ENCODE measurements around the gene KIF5C.

Gene KIF5C

DNA sequence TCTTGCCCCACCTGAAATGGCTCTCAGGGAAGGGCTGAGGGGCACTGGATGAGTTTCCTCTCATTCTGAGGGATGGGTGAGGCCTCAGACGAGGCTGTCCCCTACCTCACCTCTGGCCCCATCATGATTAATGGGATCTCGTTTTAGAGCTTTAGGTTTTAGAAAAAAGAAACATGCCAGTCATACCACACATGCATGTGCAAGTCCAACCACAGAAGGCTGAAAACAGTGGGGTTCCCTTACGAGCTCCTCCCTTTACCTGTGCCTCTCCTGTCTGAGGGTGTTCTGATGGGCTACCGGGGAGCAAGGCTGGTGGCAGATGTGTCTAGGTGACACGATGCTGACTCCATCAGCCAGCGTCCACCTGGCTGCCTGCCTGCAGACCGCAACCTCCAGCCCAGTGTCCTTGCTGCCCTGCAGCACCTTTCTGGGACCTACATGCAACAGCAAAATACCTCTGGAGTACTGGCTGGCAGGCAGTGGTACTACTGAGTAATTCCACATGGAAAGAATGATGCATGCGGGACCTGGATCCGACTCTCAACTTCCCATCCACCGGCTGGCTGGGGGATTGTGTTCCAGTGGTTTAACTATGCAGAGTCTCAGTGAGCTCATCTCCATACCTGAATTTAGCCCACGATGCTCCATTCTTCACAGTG lies 154.4 kb downstream of the KIF5C start:
- TF ChIP-seq ZNF221 (tag by site-specific recombination; IDR thresholded peaks at IDR 0.05; ENCODE audit: borderline replicate concordance) (no peak), ZNF837 (tag by site-specific recombination; IDR thresholded peaks at IDR 0.05) (no peak), ZNF155 (tag by site-specific recombination; IDR thresholded peaks at IDR 0.05) (no peak), ZIC2 (tag by site-specific recombination; IDR thresholded peaks at IDR 0.05) (no peak), GFI1B (tag by site-specific recombination; IDR thresholded peaks at IDR 0.05) (no peak), ZSCAN16 (tag by site-specific recombination; IDR thresholded peaks at IDR 0.05) (no peak), WT1 (tag by site-specific recombination; IDR thresholded peaks at IDR 0.05) (no peak), ZNF239 (tag by site-specific recombination; IDR thresholded peaks at IDR 0.05) (no peak), ZNF558 (tag by site-specific recombination; IDR thresholded peaks at IDR 0.05) (no peak), ZNF777 (tag by site-specific recombination; IDR thresholded peaks at IDR 0.05; ENCODE audit: borderline replicate concordance) (no peak), ZNF184 (tag by site-specific recombination; IDR thresholded peaks at IDR 0.05) (no peak), ZNF544 (tag by site-specific recombination; IDR thresholded peaks at IDR 0.05) (no peak), GLIS1 (tag by site-specific recombination; IDR thresholded peaks at IDR 0.05) (no peak)
- TF ChIP-seq, protein P1, sequence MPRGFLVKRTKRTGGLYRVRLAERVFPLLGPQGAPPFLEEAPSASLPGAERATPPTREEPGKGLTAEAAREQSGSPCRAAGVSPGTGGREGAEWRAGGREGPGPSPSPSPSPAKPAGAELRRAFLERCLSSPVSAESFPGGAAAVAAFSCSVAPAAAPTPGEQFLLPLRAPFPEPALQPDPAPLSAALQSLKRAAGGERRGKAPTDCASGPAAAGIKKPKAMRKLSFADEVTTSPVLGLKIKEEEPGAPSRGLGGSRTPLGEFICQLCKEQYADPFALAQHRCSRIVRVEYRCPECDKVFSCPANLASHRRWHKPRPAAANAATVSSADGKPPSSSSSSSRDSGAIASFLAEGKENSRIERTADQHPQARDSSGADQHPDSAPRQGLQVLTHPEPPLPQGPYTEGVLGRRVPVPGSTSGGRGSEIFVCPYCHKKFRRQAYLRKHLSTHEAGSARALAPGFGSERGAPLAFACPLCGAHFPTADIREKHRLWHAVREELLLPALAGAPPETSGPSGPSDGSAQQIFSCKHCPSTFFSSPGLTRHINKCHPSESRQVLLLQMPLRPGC (tag by site-specific recombination; IDR thresholded peaks at IDR 0.05): no peak
- TF ChIP-seq, protein P2, sequence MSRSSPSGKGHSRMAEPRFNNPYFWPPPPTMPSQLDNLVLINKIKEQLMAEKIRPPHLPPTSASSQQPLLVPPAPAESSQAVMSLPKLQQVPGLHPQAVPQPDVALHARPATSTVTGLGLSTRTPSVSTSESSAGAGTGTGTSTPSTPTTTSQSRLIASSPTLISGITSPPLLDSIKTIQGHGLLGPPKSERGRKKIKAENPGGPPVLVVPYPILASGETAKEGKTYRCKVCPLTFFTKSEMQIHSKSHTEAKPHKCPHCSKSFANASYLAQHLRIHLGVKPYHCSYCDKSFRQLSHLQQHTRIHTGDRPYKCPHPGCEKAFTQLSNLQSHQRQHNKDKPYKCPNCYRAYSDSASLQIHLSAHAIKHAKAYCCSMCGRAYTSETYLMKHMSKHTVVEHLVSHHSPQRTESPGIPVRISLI (tag by site-specific recombination; IDR thresholded peaks at IDR 0.05): no peak
- TF ChIP-seq, protein P3, sequence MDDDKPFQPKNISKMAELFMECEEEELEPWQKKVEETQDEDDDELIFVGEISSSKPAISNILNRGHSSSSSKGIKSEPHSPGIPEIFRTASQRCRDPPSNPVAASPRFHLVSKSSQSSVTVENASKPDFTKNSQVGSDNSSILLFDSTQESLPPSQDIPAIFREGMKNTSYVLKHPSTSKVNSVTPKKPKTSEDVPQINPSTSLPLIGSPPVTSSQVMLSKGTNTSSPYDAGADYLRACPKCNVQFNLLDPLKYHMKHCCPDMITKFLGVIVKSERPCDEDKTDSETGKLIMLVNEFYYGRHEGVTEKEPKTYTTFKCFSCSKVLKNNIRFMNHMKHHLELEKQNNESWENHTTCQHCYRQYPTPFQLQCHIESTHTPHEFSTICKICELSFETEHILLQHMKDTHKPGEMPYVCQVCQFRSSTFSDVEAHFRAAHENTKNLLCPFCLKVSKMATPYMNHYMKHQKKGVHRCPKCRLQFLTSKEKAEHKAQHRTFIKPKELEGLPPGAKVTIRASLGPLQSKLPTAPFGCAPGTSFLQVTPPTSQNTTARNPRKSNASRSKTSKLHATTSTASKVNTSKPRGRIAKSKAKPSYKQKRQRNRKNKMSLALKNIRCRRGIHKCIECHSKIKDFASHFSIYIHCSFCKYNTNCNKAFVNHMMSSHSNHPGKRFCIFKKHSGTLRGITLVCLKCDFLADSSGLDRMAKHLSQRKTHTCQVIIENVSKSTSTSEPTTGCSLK (tag by site-specific recombination; IDR thresholded peaks at IDR 0.05): no peak
- Histone ChIP-seq H3K4me3 (ENCODE audit: low read depth, low read length) (no peak overlapping the region), H3K9me3 (ENCODE audit: control insufficient read depth, insufficient read depth, low read depth, low read length) (no peaks in the 10 kb centered on the region), H3K27ac (ENCODE audit: extremely low read depth, low read depth, low read length) (no peak overlapping the region), H3K36me3 (ENCODE audit: control insufficient read depth in 2 of 2, insufficient read depth in 1 of 2, low read length in 2 of 2) (no peaks in the 10 kb centered on the region), H3K4me1 (ENCODE audit: control insufficient read depth, insufficient read depth, low read length) (no peaks in the 10 kb centered on the region)
- ChIA-PET CTCF (interaction anchor here (0.6 to 3.5 kb wide), 4 partner anchors 11 to 532 kb away, joined by 3 to 17 read pairs (median 5); no protein-coding TSS in a partner anchor), POLR2A (no interaction called here)

DNA sequence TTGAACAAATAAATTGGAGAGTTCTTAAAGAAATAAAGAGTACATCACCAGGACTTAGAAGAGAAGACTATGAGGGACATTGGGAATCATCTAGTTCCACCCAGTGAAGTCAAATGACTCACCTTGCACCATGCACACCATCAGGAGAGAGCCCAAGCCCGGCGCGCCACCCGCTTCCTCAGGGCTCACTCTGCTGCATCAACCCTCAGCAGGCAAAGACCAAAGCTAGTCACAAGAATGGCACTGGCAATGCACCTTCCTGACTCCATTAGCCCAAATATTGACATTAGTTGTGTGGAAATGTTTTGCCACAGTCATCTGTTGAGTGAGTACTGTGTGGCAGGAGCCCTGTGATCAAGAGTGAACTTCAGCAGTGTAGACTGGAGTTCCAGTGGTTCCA lies 156.4 kb downstream of the KIF5C start:
- no peaks in the 10 kb centered on the region for H3K4me1 ChIP-seq (ENCODE audit: control insufficient read depth, insufficient read depth, low read length)
- H3K36me3 ChIP-seq (ENCODE audit: control insufficient read depth in 2 of 2, insufficient read depth in 1 of 2, low read length in 2 of 2): no peaks in the 10 kb centered on the region
- ChIA-PET CTCF (interaction anchor here (0.5 to 1.1 kb wide), 2 partner anchors 14 to 472 kb away, joined by 3 read pairs; no protein-coding TSS in a partner anchor), POLR2A (interaction anchor here (0.6 kb wide), 1 partner anchor 217 kb away, joined by 3 read pairs; no protein-coding TSS in a partner anchor)
- no peak overlapping the region for H3K4me3 ChIP-seq (ENCODE audit: low read depth, low read length)
- H3K27ac ChIP-seq (ENCODE audit: extremely low read depth, low read depth, low read length): no peak overlapping the region
- H3K9me3 ChIP-seq (ENCODE audit: control insufficient read depth, insufficient read depth, low read depth, low read length): no peaks in the 10 kb centered on the region
- TF ChIP-seq ZNF626 (tag by site-specific recombination; IDR thresholded peaks at IDR 0.05) (no peak), KLF10 (tag by site-specific recombination; IDR thresholded peaks at IDR 0.05) (no peak), PRDM1 (tag by site-specific recombination; IDR thresholded peaks at IDR 0.05) (no peak), ZNF677 (tag by site-specific recombination; IDR thresholded peaks at IDR 0.05) (no peak), ZNF140 (tag by site-specific recombination; IDR thresholded peaks at IDR 0.05) (no peak), ZNF623 (tag by site-specific recombination; IDR thresholded peaks at IDR 0.05) (no peak), ZNF510 (tag by site-specific recombination; IDR thresholded peaks at IDR 0.05; ENCODE audit: insufficient replicate concordance) (no peak), ZNF544 (tag by site-specific recombination; IDR thresholded peaks at IDR 0.05) (no peak), ZBTB20 (tag by site-specific recombination; IDR thresholded peaks at IDR 0.05) (no peak), ZNF776 (tag by site-specific recombination; IDR thresholded peaks at IDR 0.05; ENCODE audit: borderline replicate concordance) (no peak), ZNF785 (tag by site-specific recombination; IDR thresholded peaks at IDR 0.05) (no peak), ZNF202 (tag by site-specific recombination; IDR thresholded peaks at IDR 0.05; ENCODE audit: borderline replicate concordance) (no peak), ZNF843 (tag by site-specific recombination; IDR thresholded peaks at IDR 0.05) (no peak), ZNF423 (tag by site-specific recombination; IDR thresholded peaks at IDR 0.05) (no peak)
- TF ChIP-seq, protein P4, sequence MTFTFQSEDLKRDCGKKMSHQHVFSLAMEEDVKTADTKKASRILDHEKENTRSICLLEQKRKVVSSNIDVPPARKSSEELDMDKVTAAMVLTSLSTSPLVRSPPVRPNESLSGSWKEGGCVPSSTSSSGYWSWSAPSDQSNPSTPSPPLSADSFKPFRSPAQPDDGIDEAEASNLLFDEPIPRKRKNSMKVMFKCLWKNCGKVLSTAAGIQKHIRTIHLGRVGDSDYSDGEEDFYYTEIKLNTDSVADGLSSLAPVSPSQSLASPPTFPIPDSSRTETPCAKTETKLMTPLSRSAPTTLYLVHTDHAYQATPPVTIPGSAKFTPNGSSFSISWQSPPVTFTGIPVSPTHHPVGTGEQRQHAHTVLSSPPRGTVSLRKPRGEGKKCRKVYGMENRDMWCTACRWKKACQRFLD (tag by site-specific recombination; IDR thresholded peaks at IDR 0.05): no peak
